Vagina (tissue), 2 donors: ENCODE measurements around the gene PLEKHA3.

Experiments used
- CTCF ChIP-seq, 3 experiments: fragments of 450-650 bp in 2 of 3; fragments of 200-600 bp in 1 of 3; sonication (generic) in 1 of 3; IDR thresholded peaks; one replicate each; pipeline ENCODE4 v1.5.1; 2017 to 2019; ENCODE audit warnings: antibody characterized with exemption in 3 of 3, mild to moderate bottlenecking in 2 of 3, moderate library complexity in 2 of 3
- POLR2AphosphoS5 ChIP-seq, 2 donors: sonication (generic); formaldehyde crosslinking; IDR thresholded peaks; one replicate each; pipeline ENCODE4 v1.9.0; 2017; ENCODE audit warnings: antibody characterized with exemption in 2 of 2, mild to moderate bottlenecking in 2 of 2, low read depth in 1 of 2; ENCODE audit not compliant: insufficient read depth in 1 of 2

GRCh38 chr2:178542161-178542560 lies 61.9 kb downstream of the PLEKHA3 start:
- TF ChIP-seq CTCF (IDR thresholded peaks at IDR 0.05) (no peak), POLR2AphosphoS5 (IDR thresholded peaks at IDR 0.05; ENCODE audit: insufficient read depth in 1 of 2, low read depth in 1 of 2) (no peak)
